ENCODE data around the gene DYSF.

Gene DYSF

GRCh38 chr2:71513721-71514120 is 60.4 kb downstream of the DYSF start:
- no peak for TF ChIP-seq CTCF (IDR thresholded peaks at IDR 0.05)
- DNase-seq, result no peak
- no peak overlapping the region for H3K4me3 Mint-ChIP-seq
- no peak overlapping the region for H3K27ac Mint-ChIP-seq
- H3K4me1 Mint-ChIP-seq, result peaks cover 17% of the 10 kb centered on the region
- H3K27me3 Mint-ChIP-seq (ENCODE audit: low read depth, poor library complexity), result peaks cover 7% of the 10 kb centered on the region
- no peaks in the 10 kb centered on the region for H3K9me3 Mint-ChIP-seq
- no peaks in the 10 kb centered on the region for H3K36me3 Mint-ChIP-seq (ENCODE audit: low read depth)

GRCh38 chr2:71516253-71516888 is 63.0 kb downstream of the DYSF start:
- no peak for TF ChIP-seq CTCF (IDR thresholded peaks at IDR 0.05)
- Mint-ChIP-seq H3K27me3 (ENCODE audit: low read depth, poor library complexity) (peaks cover 14% of the 10 kb centered on the region), H3K27ac (no peak overlapping the region), H3K4me3 (no peak overlapping the region), H3K9me3 (no peaks in the 10 kb centered on the region), H3K36me3 (ENCODE audit: low read depth) (no peaks in the 10 kb centered on the region), H3K4me1 (peaks cover 17% of the 10 kb centered on the region)
- no peak for DNase-seq

- Mint-ChIP-seq H3K4me1 (peaks cover 12% of the 10 kb centered on the region), H3K9me3 (no peaks in the 10 kb centered on the region), H3K4me3 (no peak overlapping the region), H3K27me3 (ENCODE audit: low read depth, poor library complexity) (peaks cover 24% of the 10 kb centered on the region), H3K36me3 (ENCODE audit: low read depth) (no peaks in the 10 kb centered on the region), H3K27ac (no peak overlapping the region)
- no peak for DNase-seq
- TF ChIP-seq CTCF (IDR thresholded peaks at IDR 0.05), result no peak
These were observed 64.5 kb downstream of the DYSF start for GRCh38 chr2:71517851-71518250.

GRCh38 chr2:71521436-71521950 is 68.1 kb downstream of the DYSF start:
- DNase-seq, result no peak
- Mint-ChIP-seq H3K9me3 (no peaks in the 10 kb centered on the region), H3K36me3 (ENCODE audit: low read depth) (no peaks in the 10 kb centered on the region), H3K27ac (no peak overlapping the region), H3K4me3 (no peak overlapping the region), H3K4me1 (peaks cover 6% of the 10 kb centered on the region), H3K27me3 (ENCODE audit: low read depth, poor library complexity) (peaks cover 24% of the 10 kb centered on the region)
- TF ChIP-seq CTCF (IDR thresholded peaks at IDR 0.05), result no peak

- no peaks in the 10 kb centered on the region for H3K9me3 Mint-ChIP-seq
- H3K36me3 Mint-ChIP-seq (ENCODE audit: low read depth), result no peaks in the 10 kb centered on the region
- H3K4me1 Mint-ChIP-seq, result no peaks in the 10 kb centered on the region
- H3K27me3 Mint-ChIP-seq (ENCODE audit: low read depth, poor library complexity), result peaks cover 34% of the 10 kb centered on the region
- no peak overlapping the region for H3K4me3 Mint-ChIP-seq
- no peak for TF ChIP-seq CTCF (IDR thresholded peaks at IDR 0.05)
- no peak overlapping the region for H3K27ac Mint-ChIP-seq
- no peak for DNase-seq
These were observed 71.1 kb downstream of the DYSF start for GRCh38 chr2:71524476-71524875.

- H3K27me3 Mint-ChIP-seq (ENCODE audit: low read depth, poor library complexity), result peaks cover 30% of the 10 kb centered on the region
- H3K27ac Mint-ChIP-seq, result no peak overlapping the region
- H3K4me1 Mint-ChIP-seq, result no peaks in the 10 kb centered on the region
- H3K4me3 Mint-ChIP-seq, result no peak overlapping the region
- no peak for DNase-seq
- H3K9me3 Mint-ChIP-seq, result no peaks in the 10 kb centered on the region
- no peaks in the 10 kb centered on the region for H3K36me3 Mint-ChIP-seq (ENCODE audit: low read depth)
- no peak for TF ChIP-seq CTCF (IDR thresholded peaks at IDR 0.05)
These were observed 72.8 kb downstream of the DYSF start for GRCh38 chr2:71526141-71526540.
